ENCODE data around the gene GABRB2.
"Not testable (repeated sequence)": the region's sequence is repeated elsewhere in the genome, so short reads cannot be mapped to it uniquely, and the experiment has no call there.

GABRB2 gene

DNA sequence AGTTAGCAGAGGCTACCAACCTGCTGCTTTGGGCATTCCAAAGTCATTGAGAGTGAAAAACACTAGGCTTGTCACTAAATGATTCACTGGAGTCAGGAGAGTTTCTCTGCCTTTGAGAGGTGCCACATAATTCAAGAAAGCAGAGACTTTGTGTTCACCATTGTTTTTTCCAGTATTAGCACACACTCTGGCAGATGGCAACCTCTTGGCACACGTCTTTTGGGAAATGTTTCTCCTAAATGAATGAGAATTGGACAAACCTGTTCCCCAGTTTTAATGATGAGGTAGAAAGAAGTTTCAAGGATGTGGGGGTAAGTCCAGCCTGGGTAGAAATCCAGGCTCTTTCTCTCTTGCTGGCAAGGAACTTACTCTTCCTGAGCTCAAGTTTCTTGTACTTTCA, 259.1 kb downstream of the GABRB2 start:
- no peak for DNase-seq

DNA sequence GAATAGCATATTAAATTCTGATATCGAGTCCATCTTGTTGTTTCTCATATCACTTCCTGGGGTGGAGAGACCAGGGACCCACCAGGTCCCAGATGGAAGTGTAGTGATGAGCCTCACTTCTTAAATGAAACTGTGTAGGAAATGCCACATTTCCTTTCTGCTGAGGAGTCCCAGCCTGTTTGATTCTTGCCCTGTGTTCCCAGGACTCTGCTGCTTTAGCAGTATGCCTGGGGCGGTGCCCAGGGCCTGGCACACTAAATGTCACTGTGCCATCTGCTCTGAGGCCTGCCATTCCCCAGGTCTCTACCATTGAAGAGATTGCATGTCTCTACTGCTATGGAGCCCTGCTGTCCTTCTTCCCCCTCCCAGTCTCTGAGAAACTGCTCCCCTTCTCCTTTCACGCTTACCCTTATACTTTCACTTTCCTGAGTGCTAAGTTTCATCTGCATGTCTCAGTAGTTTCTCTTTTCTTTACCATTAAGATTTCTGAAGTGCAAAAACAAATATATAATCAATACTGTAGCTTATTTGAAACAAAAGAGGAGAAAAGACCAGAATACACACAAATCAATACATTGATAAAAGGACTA, 260.4 kb downstream of the GABRB2 start:
- no peak for DNase-seq

DNA sequence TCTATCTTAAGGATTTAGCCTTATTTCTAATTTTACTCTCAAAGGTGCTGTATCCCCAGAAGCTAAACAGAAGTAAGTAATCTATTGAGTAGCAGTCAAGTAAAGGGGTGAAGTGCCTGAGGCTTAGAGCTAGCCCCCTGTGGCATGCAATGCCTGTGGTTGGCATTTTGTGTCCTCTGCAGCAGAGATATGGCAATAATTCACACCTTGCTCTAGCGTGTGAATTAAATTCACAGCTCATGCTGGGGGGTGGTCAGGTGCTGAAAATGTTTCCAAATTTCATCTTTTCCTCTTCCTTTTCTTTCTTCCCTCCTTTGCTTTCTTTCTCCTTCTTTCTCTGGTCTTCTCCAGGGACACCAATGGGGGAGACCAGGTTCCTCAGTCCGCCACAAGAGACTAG, 262.1 kb downstream of the GABRB2 start:
- DNase-seq = no peak

DNA sequence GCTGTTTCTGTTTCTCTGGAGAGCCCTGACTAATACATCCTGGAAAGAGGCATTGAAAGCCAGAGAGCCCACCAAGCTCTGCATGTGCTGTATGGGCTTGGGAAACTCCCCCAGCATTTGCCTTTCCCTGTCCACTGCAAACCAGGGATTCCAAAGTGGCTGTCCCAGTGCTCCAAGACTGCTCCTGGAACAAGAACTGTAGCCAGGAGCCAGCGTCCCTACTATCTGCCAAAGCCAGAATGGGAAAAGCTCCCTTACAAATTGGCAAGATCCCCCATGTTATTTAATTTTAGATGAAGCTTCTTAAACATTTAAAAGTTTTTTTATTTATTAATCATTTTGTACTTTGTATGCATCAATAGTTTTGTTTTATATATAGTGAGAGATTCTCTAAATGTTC, 263.2 kb downstream of the GABRB2 start:
- DNase-seq = no peak

DNA sequence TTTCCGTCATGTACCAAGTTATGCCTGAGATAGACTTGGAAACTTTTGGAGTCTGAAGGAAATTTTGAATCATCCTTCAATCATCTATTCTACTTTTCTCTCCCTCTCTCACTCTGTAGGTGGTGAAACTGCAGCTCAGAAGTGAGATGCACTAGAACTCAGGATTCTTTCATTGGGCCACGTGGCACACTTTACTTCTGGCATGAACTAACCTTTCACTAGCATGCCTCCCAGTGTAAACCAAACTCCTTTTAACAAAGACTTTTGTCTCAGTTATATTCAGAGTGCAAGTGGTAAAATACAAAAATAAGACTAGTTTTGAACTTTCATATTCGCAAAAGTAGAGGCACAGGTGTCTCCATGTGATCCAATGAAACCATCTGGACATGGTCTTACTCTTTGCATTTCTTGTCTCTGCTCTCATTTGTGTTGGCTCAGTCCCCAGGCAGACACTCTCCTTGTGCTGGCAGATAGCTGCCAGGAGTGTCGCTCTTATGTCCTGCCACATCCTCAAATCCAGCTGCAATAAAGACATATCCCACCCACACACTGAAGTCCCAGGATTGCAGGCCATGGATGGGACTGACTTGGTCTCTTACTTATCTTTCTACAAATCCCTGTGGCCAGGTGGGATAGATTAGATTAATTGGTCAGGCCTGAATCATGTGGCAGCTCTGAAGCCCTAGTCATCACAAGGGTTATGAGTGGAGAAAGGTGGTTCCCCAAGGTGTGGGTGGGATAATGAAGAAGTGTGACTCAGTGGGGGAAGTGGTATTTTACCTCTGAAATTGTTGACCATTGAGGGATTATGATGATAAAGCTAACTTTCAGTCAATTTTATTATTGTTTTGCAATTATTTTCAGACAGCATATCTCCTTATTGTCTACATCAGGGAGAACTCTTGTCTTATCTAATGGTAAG, 267.5 kb downstream of the GABRB2 start:
- no peak for DNase-seq

DNA sequence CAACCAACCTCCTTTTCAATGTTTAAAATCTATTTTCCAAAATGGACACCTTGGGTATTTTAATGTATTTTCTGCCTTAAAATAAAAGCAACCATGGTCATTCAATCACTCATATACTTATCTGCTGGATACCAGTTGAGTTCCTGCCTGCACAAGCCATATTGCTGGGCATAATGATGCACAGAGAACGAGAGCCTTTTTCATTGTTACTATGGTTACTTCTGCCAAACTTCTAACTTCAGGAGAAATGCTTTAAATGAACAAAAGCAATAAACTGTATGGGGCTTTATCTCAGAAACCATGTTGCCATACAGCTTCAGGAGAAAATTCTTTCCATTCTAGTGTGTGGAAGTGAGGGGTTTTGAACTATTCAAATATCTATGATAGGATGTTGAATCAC, 269.5 kb downstream of the GABRB2 start:
- DNase-seq = no peak

DNA sequence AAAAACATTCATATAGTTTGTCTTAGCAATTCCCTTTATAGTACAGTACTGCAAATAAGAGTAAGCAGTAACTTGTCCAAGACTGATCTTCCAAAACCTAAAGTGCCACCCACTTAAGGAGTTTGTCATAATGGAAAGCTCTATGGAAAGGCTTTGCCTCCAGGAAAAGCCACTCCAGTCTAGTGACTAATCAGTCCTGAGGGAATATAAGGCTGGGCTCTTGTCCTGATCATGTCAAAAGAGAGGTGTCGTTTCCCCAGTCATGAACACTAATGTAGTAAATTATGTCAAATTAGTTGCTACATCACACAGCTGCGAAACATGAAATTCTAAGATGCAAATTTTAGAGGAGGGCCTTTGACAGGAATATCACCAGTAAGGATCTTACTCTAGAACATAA, 271.6 kb downstream of the GABRB2 start:
- DNase-seq = no peak

DNA sequence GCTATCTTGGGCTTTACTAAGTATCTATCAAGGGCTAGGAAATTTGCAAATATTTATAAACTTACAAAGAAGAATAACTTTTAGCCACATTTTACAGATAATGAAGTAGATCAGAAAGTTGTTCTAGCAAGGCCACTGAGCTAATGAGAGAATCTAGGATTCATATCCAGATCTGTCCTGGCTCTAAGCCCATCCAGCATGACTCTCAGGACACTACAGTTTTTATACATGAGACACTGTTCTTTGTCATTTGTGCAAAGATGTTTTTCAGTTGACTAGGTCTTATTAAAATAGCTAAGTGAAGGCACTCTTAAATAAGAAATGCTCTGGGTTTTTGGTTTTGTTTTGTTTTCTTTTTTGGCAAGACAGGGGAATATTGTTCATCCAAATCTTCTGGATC, 273.1 kb downstream of the GABRB2 start:
- DNase-seq = no peak

DNA sequence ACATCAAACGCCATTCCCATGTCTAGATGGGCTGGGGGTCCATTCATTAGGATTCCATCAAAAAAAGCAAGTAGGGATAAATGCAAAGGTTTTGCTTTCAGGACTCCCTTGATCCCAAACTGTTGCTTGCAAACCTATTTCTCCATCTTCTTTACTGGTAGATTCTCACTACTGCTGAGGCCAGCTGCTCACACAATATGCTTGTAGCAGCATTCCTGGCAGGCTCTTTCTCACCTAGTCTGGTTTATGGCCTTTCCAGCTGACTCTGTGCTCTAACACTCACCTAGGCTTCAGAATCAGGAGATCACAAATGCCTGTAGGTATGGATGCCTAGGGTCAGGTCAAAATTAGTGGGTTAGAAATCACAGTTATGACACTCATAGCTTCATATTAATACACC, 274.7 kb downstream of the GABRB2 start:
- no peak for DNase-seq

DNA sequence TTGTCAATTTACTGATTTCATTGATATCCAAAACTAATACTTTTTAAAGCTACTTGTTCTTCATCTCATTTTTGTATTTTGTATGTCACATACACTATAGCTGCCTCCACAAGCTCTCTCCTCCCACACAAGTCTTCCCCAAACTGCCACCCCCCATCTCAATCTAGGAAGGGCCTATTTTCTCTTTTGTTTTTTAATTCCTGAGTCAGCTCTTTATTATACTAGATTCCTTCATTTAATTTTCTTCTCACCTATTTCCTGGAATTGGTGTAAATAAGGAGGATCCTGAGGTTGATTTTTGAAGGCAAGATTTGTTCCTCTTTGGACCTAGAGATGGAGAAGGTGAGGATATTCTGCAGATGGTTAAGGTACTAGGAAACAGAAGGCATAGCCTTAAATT, 277.4 kb downstream of the GABRB2 start:
- DNase-seq = no peak

DNA sequence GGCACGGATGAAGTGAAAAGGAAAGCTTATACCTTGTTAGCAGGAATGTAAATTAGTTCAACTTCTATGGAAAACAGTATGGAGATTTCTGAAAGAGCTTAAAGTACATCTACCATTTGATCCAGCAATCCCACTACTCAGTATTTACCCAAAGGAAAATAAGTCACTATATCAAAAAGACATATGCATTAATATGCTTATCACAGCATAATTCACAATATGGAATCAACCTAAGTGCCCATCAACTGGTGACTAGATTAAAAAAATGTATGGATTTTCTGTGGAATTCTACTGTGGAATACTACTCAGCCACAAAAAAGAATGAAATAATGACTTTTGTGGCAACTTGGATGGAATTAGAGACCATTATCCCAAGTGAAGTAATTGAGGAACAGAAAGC, 279.6 kb downstream of the GABRB2 start:
- DNase-seq = no peak

DNA sequence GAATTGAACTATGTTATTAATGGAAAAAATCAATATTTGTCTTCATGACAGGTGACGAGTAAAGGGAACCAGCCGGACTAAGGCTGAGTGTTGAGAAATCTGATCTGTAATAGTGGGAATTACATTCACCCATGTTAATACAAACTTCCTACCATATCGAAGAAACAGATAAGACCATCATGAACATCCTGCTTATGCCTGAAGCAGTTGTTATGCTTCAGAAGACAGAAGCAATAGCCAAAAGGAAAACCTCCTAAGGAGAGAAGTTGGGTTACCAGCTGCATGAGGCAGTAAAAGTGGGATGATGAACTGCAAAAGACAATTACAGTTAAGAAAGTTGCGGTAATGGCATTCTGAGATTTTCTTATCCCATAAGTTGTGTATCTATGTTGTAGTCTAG, 281.5 kb downstream of the GABRB2 start:
- DNase-seq = no peak

DNA sequence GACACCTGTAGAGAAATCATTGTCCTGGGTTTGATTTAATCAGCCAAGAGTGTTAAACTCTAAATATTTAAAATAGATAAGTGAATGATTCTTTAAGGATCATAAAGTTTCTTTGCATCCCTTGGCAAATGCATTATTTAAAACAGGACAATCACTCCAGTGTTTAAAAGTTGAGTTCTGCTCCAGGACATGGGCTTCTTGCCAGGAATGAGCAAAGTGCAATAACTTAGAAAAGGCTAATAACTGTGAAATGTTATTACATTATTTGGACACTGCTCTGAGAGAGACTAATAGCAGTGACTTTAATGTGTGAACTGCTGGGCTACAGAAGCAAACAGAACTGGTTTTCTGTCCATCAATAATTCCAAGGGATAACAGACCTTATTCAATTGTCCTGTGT, 283.3 kb downstream of the GABRB2 start:
- DNase-seq = no peak

DNA sequence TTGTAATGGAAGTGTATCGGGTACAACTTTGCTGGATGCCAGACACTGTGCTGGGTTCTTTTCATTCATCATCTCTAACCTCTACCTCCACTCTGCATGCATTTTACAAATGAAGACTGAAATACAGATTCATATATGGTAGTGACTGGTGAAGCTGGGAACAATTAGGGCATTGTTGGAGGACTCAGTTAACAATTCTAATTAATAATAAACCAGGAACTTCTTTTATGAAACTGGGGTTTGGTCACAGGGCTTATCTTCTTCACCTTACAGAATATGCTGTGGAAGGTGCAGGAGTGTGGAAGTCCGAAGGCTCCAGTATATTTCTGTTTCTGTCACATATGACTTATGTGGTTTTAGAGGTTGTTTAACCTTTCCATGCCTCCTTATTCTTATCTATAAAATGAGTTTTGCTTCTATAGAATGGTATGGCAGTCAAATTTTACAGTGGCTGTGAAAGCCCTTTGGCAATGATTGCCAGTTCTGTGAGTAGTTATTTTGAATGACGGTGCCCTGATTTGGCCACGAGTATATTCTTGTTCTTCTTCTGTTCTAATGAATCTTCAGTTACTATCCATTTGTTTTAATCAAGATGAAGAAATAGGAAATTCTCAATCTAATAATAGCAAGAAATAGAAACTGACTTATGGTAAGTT, 284.7 kb downstream of the GABRB2 start:
- no peak for DNase-seq

DNA sequence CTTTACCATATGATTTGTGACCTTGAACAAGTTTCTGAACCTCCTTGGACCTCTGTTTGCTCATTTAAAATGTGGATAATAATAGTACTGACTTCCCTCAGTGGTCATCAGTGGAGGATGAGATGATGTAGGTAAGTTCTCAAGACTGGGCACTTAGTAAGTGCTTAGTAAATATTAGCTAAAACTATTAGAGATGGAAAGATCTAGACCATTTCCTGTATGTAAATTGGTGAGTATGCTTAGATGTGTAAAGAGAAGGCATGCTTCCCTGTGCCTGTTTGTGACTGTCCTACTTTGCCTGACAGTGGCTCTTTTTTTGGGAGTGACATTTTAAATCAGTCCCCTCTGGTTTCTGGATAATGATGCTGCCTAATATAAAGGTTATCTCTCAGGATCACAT, 288.1 kb downstream of the GABRB2 start:
- DNase-seq = no peak

DNA sequence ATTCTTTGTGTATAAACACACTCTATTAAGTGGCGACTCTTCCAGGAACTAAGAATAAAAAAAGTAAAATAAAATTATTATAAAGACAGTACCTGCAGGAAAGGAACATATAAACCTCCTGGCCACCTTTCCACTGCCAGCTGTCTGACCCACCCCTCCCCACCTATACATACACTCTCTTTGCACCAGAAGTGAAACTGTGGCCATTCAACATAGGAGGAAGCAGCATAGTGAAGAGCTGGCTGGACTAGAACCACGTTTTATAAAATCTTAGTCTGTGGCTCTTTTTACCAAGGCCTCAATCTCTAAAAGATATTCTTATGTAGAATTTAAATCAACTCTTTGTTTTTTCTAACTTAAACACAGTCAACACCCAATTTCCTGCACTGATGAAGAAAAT, 289.6 kb downstream of the GABRB2 start:
- DNase-seq = no peak

DNA sequence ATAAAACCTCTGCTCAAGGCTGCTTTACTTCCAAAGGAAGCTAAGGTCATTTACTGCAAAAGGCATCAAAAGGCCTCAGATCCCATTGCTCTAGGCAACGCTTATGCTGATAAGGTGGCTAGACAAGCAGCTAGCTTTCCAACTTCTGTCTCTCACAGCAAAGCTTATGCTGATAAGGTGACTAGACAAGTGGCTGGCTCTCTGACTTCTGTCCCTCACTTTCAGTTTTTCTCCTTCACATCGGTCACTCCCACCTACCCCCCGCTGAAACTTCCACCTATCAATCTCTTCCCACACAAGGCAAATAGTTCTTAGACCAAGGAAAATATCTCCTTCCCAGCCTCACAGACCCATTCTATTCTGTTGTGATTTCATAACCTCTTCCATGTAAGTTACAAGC, 293.6 kb downstream of the GABRB2 start:
- not testable (repeated sequence) for DNase-seq

DNA sequence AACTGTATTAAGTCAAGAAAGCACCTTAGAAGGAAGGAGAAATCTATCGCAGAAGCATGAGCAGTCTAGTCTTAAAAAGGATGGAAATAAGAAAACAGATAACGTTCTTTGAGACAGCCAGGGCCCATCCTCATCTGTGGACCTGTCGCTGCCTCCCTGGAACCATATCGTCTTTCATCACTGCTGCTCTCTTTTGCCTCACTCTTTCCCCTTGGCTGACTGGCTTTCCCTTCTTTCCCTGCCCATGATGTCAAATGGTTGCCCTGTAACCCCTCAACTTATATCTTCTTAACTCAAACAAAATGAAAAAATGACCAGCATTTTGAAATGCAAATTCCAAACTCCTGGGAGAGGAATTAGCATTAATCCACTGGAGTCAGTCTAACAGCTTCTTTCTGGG, 299.8 kb downstream of the GABRB2 start:
- no peak for DNase-seq

DNA sequence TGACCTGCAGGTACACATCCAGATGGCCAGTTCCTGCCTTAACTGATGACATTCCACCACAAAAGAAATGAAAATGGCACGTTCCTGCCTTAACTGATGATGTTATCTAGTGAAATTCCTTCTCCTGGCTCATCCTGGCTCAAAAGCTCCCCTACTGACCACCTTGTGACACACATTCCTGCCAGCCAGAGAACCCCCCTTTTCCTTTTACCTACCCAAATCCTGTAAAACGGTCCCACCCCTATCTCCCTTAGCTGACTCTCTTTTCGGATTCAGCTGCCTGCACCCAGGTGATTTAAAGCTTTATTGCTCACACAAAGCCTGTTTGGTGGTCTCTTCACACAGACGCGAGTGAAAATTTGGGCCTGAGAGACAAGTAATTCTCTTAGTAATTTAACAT, 300.7 kb downstream of the GABRB2 start:
- not testable (repeated sequence) for DNase-seq
